GM21619 (cell line): Measurements from ENCODE around the gene PRKN.

Experiments
- ATAC-seq: cut with Tn5 transposase; IDR thresholded peaks from one replicate; pipeline ENCODE4 v1.9.1; 2021; ENCODE audit not compliant: unreplicated experiment

The PRKN gene

GRCh38 chr6:162200945-162201690, 526.4 kb downstream of the PRKN start:
- ATAC-seq, result no peak

- ATAC-seq, result no peak
Observed at GRCh38 chr6:162200041-162200440, 527.5 kb downstream of the PRKN start.

GRCh38 chr6:162198925-162199324, 528.6 kb downstream of the PRKN start:
- no peak for ATAC-seq

- no peak for ATAC-seq
Observed at GRCh38 chr6:162198076-162198475, 529.5 kb downstream of the PRKN start.

- no peak for ATAC-seq
Observed at GRCh38 chr6:162195441-162195840, 532.1 kb downstream of the PRKN start.

GRCh38 chr6:162190981-162191380, 536.6 kb downstream of the PRKN start:
- no peak for ATAC-seq

GRCh38 chr6:162187168-162187935, 540.2 kb downstream of the PRKN start:
- no peak for ATAC-seq

- no peak for ATAC-seq
Observed at GRCh38 chr6:162184465-162184864, 543.1 kb downstream of the PRKN start.

- no peak for ATAC-seq
Observed at GRCh38 chr6:162181741-162182401, 545.7 kb downstream of the PRKN start.

- no peak for ATAC-seq
Observed at GRCh38 chr6:162181111-162181510, 546.5 kb downstream of the PRKN start.

GRCh38 chr6:162179196-162179951, 548.2 kb downstream of the PRKN start:
- ATAC-seq, result no peak

GRCh38 chr6:162178666-162179065, 548.9 kb downstream of the PRKN start:
- no peak for ATAC-seq

GRCh38 chr6:162178266-162178665, 549.3 kb downstream of the PRKN start:
- no peak for ATAC-seq

GRCh38 chr6:162177746-162178145, 549.8 kb downstream of the PRKN start:
- ATAC-seq, result no peak

- ATAC-seq, result no peak
Observed at GRCh38 chr6:162173466-162173865, 554.1 kb downstream of the PRKN start.

- ATAC-seq, result no peak
Observed at GRCh38 chr6:162165479-162165878, 562.1 kb downstream of the PRKN start.

- peak; percentile 83 for ATAC-seq
Observed at GRCh38 chr6:162157167-162157870, 570.2 kb downstream of the PRKN start.

- ATAC-seq, result no peak
Observed at GRCh38 chr6:162156146-162156545, 571.4 kb downstream of the PRKN start.

- no peak for ATAC-seq
Observed at GRCh38 chr6:162154930-162155329, 572.6 kb downstream of the PRKN start.

GRCh38 chr6:162154001-162154400, 573.6 kb downstream of the PRKN start:
- no peak for ATAC-seq

GRCh38 chr6:162153120-162153519, 574.4 kb downstream of the PRKN start:
- ATAC-seq, result no peak
